BJ (cell line): ENCODE data around the gene HSF4. TPM values are rescaled to one million over a fixed set of nuclear protein-coding genes. Genes with fewer than 3 reads are reported as not detected.

Experiments used
- CTCF ChIA-PET: fragments of 350-600 bp; formaldehyde crosslinking; extraction: SDS; loops from one replicate; lab custom pipeline; 2021; ENCODE audit warnings: antibody characterized with exemption, inconsistent platforms; lab: Yijun Ruan, JAX
- POLR2A ChIA-PET: fragments of 300-600 bp; sonication (Branson Sonifier 250); formaldehyde crosslinking; extraction: SDS; loops from one replicate; lab custom pipeline; 2021; ENCODE audit warnings: antibody characterized with exemption; lab: Charles Lee
- DNase-seq: peaks from one replicate; pipeline ENCODE4 v3.0.0-alpha.2; 2011; ENCODE audit warnings: low read depth
- H3K27me3 ChIP-seq: 2 replicates; pipeline ENCODE4 v1.6.0; 2011; ENCODE audit warnings: low read length; ENCODE audit not compliant: control insufficient read depth, insufficient read depth
- H3K36me3 ChIP-seq: 2 replicates; pipeline ENCODE4 v1.5.1; 2011; ENCODE audit warnings: low read length; ENCODE audit not compliant: control insufficient read depth, insufficient read depth
- H3K4me3 ChIP-seq: 2 replicates; pipeline ENCODE4 v1.5.1; 2011; ENCODE audit warnings: low read depth, mild to moderate bottlenecking, control low read depth, low read length
- CTCF ChIP-seq: IDR thresholded peaks from 2 replicates; pipeline ENCODE4 v1.5.1; 2011; ENCODE audit warnings: low read depth, mild to moderate bottlenecking, control low read depth, inconsistent platforms, low read length, moderate library complexity; ENCODE audit not compliant: insufficient read depth
- polyA plus RNA-seq: library from polyadenylated mRNA; depleted of rRNA; stranded (reverse); fragments of >200 nt; gene quantifications from 2 replicates; pipeline ENCODE4 v1.2.3, GENCODE V29; 2011

HSF4 gene
- polyA plus RNA-seq, 1 experiment, result 4.1 TPM

GRCh38 chr16:67182288-67182687 is 17.7 kb downstream of the HSF4 start:
- Histone ChIP-seq H3K36me3 (no peaks in the 10 kb centered on the region), H3K4me3 (no peak overlapping the region), H3K27me3 (no peaks in the 10 kb centered on the region)
- CTCF ChIA-PET, result interaction anchor here (0.9 to 2.3 kb wide), 7 partner anchors 8 to 283 kb away, joined by 3 to 10 read pairs (median 4); partner anchors contain the start of gene NOL3
- no peak for DNase-seq
- no peak for TF ChIP-seq CTCF
- POLR2A ChIA-PET, result no interaction called here

GRCh38 chr16:67183284-67183626 is 18.7 kb downstream of the HSF4 start:
- CTCF ChIA-PET, result interaction anchor here (0.9 to 2.3 kb wide), 7 partner anchors 9 to 282 kb away, joined by 3 to 10 read pairs (median 3); partner anchors contain the start of genes NOL3 and TMEM208
- Histone ChIP-seq H3K27me3 (no peaks in the 10 kb centered on the region), H3K36me3 (no peaks in the 10 kb centered on the region), H3K4me3 (peak overlapping the region; percentile 60)
- DNase-seq, result no peak
- TF ChIP-seq CTCF, result no peak
- POLR2A ChIA-PET, result no interaction called here

- TF ChIP-seq CTCF, result no peak
- H3K4me3 ChIP-seq, result peak within 1 kb of the TSS; percentile 60
- H3K27me3 ChIP-seq, result no peaks in the 10 kb centered on the region
- no peaks in the 10 kb centered on the region for H3K36me3 ChIP-seq
- CTCF ChIA-PET, result interaction anchor here (0.8 to 3.1 kb wide), 12 partner anchors 9 to 282 kb away, joined by 3 to 26 read pairs (median 10); partner anchors contain the start of genes CES4A, NOL3 and TMEM208
- peak; percentile 83 for DNase-seq
- POLR2A ChIA-PET, result no interaction called here
Measured at GRCh38 chr16:67183627-67184452, 19.3 kb downstream of the HSF4 start, which contains the start of gene MATCAP1. Gene MATCAP1 (minus strand): TSS chr16:67183963. CDS start chr16:67180610, 3,353 bp downstream.

GRCh38 chr16:67184453-67184994 is 20.0 kb downstream of the HSF4 start:
- H3K36me3 ChIP-seq, result no peaks in the 10 kb centered on the region
- ChIA-PET POLR2A (no interaction called here), CTCF (interaction anchor here (0.7 to 3.1 kb wide), 28 partner anchors 10 to 306 kb away, joined by 3 to 26 read pairs (median 6); partner anchors contain the start of genes CES4A and NOL3)
- TF ChIP-seq CTCF, result no peak
- DNase-seq, result no peak
- H3K27me3 ChIP-seq, result no peaks in the 10 kb centered on the region
- H3K4me3 ChIP-seq, result peak overlapping the region; percentile 60
